ENCODE results near the gene ZNF536.

DNA sequence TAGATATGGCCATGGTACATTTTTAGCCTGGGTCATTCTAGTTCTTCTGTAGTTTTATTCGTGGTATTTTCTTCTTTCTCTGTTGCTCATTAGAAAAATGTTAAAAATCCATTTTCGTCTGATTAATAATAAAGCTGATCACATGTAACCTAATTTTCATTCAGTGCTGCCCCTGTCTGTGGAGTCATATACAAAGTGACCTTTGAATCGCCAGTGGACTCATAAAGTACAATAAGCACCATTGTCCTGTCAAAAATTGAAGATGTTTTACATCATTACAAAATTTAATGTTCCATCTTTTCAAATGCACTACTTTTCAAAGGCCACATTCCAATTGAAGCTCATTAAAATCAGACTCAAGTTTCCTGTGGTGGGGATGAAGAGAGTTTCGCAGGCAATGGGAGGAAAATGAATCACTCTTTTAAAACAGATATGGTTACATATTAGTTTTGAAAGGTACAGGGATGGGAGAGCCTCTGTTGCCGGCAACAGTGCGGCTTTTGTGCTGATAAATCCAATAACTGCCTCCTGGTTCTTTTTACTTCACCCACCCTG lies 205.4 kb downstream of the ZNF536 start:
- TF ChIP-seq FOS (IDR thresholded peaks at IDR 0.05; ENCODE audit: extremely low read depth, insufficient read length), result no peak
- no peak for TF ChIP-seq ZNF780A (CRISPR knock-in tag; IDR thresholded peaks at IDR 0.05)
- no peak for TF ChIP-seq CTCF (IDR thresholded peaks at IDR 0.05 in 2 of 3, conservative IDR thresholded peaks at IDR 0.05 in 1 of 3; ENCODE audit: insufficient read depth in 2 of 3, low read depth in 1 of 3, low read length in 3 of 3)
- TF ChIP-seq, protein P1, sequence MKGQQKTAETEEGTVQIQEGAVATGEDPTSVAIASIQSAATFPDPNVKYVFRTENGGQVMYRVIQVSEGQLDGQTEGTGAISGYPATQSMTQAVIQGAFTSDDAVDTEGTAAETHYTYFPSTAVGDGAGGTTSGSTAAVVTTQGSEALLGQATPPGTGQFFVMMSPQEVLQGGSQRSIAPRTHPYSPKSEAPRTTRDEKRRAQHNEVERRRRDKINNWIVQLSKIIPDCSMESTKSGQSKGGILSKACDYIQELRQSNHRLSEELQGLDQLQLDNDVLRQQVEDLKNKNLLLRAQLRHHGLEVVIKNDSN (CRISPR knock-in tag; IDR thresholded peaks at IDR 0.05), result no peak
- no peak for TF ChIP-seq NCOR1 (IDR thresholded peaks at IDR 0.05)
- TF ChIP-seq ZNF217 (CRISPR knock-in tag; IDR thresholded peaks at IDR 0.05), result no peak
- no peak for TF ChIP-seq GABPA (tag; conservative IDR thresholded peaks at IDR 0.05; ENCODE audit: low read depth)
- no peak for TF ChIP-seq ESRRA (IDR thresholded peaks at IDR 0.05; ENCODE audit: borderline replicate concordance, low read depth)
- TF ChIP-seq POLR2AphosphoS5 (IDR thresholded peaks at IDR 0.05; ENCODE audit: control insufficient read depth, insufficient read depth, low read depth, low read length), result no peak
- TF ChIP-seq MXI1 (IDR thresholded peaks at IDR 0.05; ENCODE audit: low read depth, low read length), result no peak
- TF ChIP-seq BHLHE40 (IDR thresholded peaks at IDR 0.05; ENCODE audit: low read length), result no peak
- TF ChIP-seq RREB1 (CRISPR knock-in tag; IDR thresholded peaks at IDR 0.05), result no peak
- TF ChIP-seq SMARCC2 (IDR thresholded peaks at IDR 0.05; ENCODE audit: low read depth), result no peak
